Subcutaneous adipose tissue (tissue), 4 donors: Measurements from ENCODE around the gene TMEM229B. TPM values are rescaled to one million over a fixed set of nuclear protein-coding genes. Genes with fewer than 3 reads are reported as not detected.

Experiments
- CTCF ChIP-seq: fragments of 450-650 bp; IDR thresholded peaks from one replicate; pipeline ENCODE4 v1.5.1; 2016; ENCODE audit warnings: low read depth, mild to moderate bottlenecking, control low read depth, antibody characterized with exemption, moderate library complexity
- total RNA-seq, 4 donors: library from RNA; depleted of rRNA; stranded (reverse); fragments of >200 nt; gene quantifications; one replicate each; pipeline ENCODE4 v1.1.0, GENCODE V29; 2016

TMEM229B gene
- 10 to 100 TPM in 1 of 4 donors, 1 to 10 TPM in 2, not detected in 1; 1.4 to 10.2 (median 2.2) TPM for total RNA-seq

GRCh38 chr14:67487937-67488893 is at the start of gene TMEM229B:
TMEM229B (minus strand) TSS chr14:67488721; CDS start chr14:67473923, 14,798 bp downstream.
- no peak for TF ChIP-seq CTCF

GRCh38 chr14:67537736-67538135 is 49.2 kb upstream of the TMEM229B start:
- no peak for TF ChIP-seq CTCF

- no peak for TF ChIP-seq CTCF
Observed at GRCh38 chr14:67536087-67536486, 47.6 kb upstream of the TMEM229B start.

- TF ChIP-seq CTCF = no peak
Observed at GRCh38 chr14:67533754-67534085, 45.2 kb upstream of the TMEM229B start.

GRCh38 chr14:67532998-67533753 is 44.7 kb upstream of the TMEM229B start, which contains the start of gene PLEKHH1:
PLEKHH1 (plus strand) TSS chr14:67533290; CDS start chr14:67541868, 8,578 bp downstream.
- no peak for TF ChIP-seq CTCF

GRCh38 chr14:67532606-67532997 is 44.1 kb upstream of the TMEM229B start:
- TF ChIP-seq CTCF = no peak
